GM12878 (cell line): ENCODE results near the gene SURF2. TPM values are rescaled to one million over a fixed set of nuclear protein-coding genes. Genes with fewer than 3 reads are reported as not detected.

Source experiments
- ATAC-seq: fragments of 200-7000 bp; cut with Tn5 transposase; 3 replicates; pipeline ENCODE4 v1.9.1; 2020; ENCODE audit warnings: mild to moderate bottlenecking, moderate library complexity
- BruUV-seq: library from RNA; stranded (reverse); fragments of 400-500 nt; replicated peaks from 2 replicates; lab custom pipeline; 2021; lab: Mats Ljungman, UMichigan
- CTCF ChIA-PET: fragments of 300-600 bp; sonication (Branson Sonifier 250); formaldehyde crosslinking; extraction: SDS; loops from one replicate; lab custom pipeline; 2021; ENCODE audit warnings: inconsistent platforms; lab: Yijun Ruan, JAX
- POLR2A ChIA-PET: fragments of 350-600 bp; formaldehyde crosslinking; extraction: SDS; loops from one replicate; lab custom pipeline; 2021; ENCODE audit warnings: inconsistent platforms; lab: Charles Lee
- RAD21 ChIA-PET: fragments of 300-600 bp; sonication (Branson Sonifier 250); formaldehyde crosslinking; loops from one replicate; lab custom pipeline; 2023; ENCODE audit warnings: antibody characterized with exemption; ENCODE audit not compliant: unreplicated experiment; lab: Charles Lee
- SMC1A ChIA-PET: fragments of 300-600 bp; sonication (Branson Sonifier 250); formaldehyde crosslinking; loops from one replicate; lab custom pipeline; 2023; ENCODE audit not compliant: unreplicated experiment, uncharacterized antibody; lab: Charles Lee
- DNase-seq: peaks from one replicate; pipeline ENCODE4 v3.0.0-alpha.2; 2011; ENCODE audit warnings: low read depth, low spot score
- FAIRE-seq: peaks from 3 replicates; lab custom pipeline; 2011; peaks lifted over from hg19 to GRCh38; lab: Jason Lieb, UNC
- H2AFZ ChIP-seq: 2 replicates; pipeline ENCODE4 v1.6.0; 2011; ENCODE audit warnings: low read depth, low read length, control low read depth; ENCODE audit not compliant: control insufficient read depth
- H3K27ac ChIP-seq: 2 replicates; pipeline ENCODE4 v1.5.1; 2011; ENCODE audit warnings: control low read depth; ENCODE audit not compliant: control insufficient read depth, insufficient read depth
- H3K27me3 ChIP-seq, 2 experiments: replicated peaks in 1 of 2; 2 replicates each; pipeline versions ENCODE4 v1.6.0 to v1.6.1; 2011; ENCODE audit warnings: low read length in 1 of 2; ENCODE audit not compliant: control insufficient read depth in 2 of 2, insufficient read depth in 2 of 2
- H3K36me3 ChIP-seq, 2 experiments: 2 replicates each; pipeline ENCODE4 v1.5.1; 2011; ENCODE audit warnings: low read length in 1 of 2; ENCODE audit not compliant: control insufficient read depth in 2 of 2, insufficient read depth in 2 of 2
- H3K4me1 ChIP-seq: 2 replicates; pipeline ENCODE4 v1.6.1; 2011; ENCODE audit warnings: mild to moderate bottlenecking, low read length, moderate library complexity, mixed read lengths; ENCODE audit not compliant: control insufficient read depth, insufficient read depth
- H3K4me2 ChIP-seq: 2 replicates; pipeline ENCODE4 v1.6.0; 2011; ENCODE audit warnings: control low read depth; ENCODE audit not compliant: control insufficient read depth, insufficient read depth
- H3K4me3 ChIP-seq: fragments of 200-600 bp; sonication (generic); 2 replicates; pipeline ENCODE4 v1.5.1; 2016
- H3K79me2 ChIP-seq: 2 replicates; pipeline ENCODE4 v1.6.0; 2011; ENCODE audit warnings: low read length; ENCODE audit not compliant: control insufficient read depth, insufficient read depth
- H3K9ac ChIP-seq: 2 replicates; pipeline ENCODE4 v1.8.0; 2011; ENCODE audit warnings: low read length, control low read depth, mixed read lengths; ENCODE audit not compliant: control insufficient read depth, insufficient read depth
- H3K9me3 ChIP-seq: replicated peaks from 3 replicates; pipeline ENCODE4 v1.5.1; 2011; ENCODE audit warnings: mild to moderate bottlenecking, low read length; ENCODE audit not compliant: control insufficient read depth, insufficient read depth
- H4K20me1 ChIP-seq: 2 replicates; pipeline ENCODE4 v1.6.0; 2011; ENCODE audit not compliant: control insufficient read depth, insufficient read depth
- CHD2 ChIP-seq: IDR thresholded peaks from 2 replicates; pipeline ENCODE4 v1.6.1; 2011; ENCODE audit warnings: low read depth, low read length, improper control_type of control experiment, borderline replicate concordance
- CTCF ChIP-seq, 3 experiments: IDR thresholded peaks in 2 of 3; conservative IDR thresholded peaks in 1 of 3; 2 replicates each; pipeline ENCODE4 v1.5.1; 2011; ENCODE audit warnings: low read depth in 3 of 3, low read length in 3 of 3, mild to moderate bottlenecking in 3 of 3, control low read depth in 2 of 3, moderate library complexity in 2 of 3, inconsistent platforms in 1 of 3, mixed read lengths in 1 of 3; ENCODE audit not compliant: control insufficient read depth in 2 of 3, insufficient read depth in 1 of 3; ENCODE audit errors: extremely low read depth in 1 of 3
- EGR1 ChIP-seq, 2 experiments: IDR thresholded peaks; 1 replicate in 1 of 2; 2 replicates in 1 of 2; pipeline ENCODE4 v1.6.1; 2011 to 2012; ENCODE audit warnings: low read depth in 2 of 2, low read length in 2 of 2, borderline replicate concordance in 1 of 2, mild to moderate bottlenecking in 1 of 2, moderate library complexity in 1 of 2
- EZH2 ChIP-seq: IDR thresholded peaks from 2 replicates; pipeline ENCODE4 v1.6.1; 2012; ENCODE audit warnings: low read depth, mild to moderate bottlenecking, control low read depth, inconsistent platforms, low read length, borderline replicate concordance; ENCODE audit not compliant: control insufficient read depth
- HCFC1 ChIP-seq: fragments of 150-350 bp; IDR thresholded peaks from 2 replicates; pipeline ENCODE4 v1.6.1; 2014; ENCODE audit warnings: low read length
- HDAC2 ChIP-seq: fragments of 200-600 bp; sonication (generic); IDR thresholded peaks from 2 replicates; pipeline ENCODE4 v1.6.1; 2017
- NFXL1 ChIP-seq: fragments of 450-650 bp; IDR thresholded peaks from 2 replicates; pipeline ENCODE4 v1.6.1; 2017; ENCODE audit warnings: antibody characterized with exemption, mild to moderate bottlenecking, borderline replicate concordance
- RAD21 ChIP-seq: IDR thresholded peaks from 2 replicates; pipeline ENCODE4 v1.6.1; 2011; ENCODE audit warnings: mild to moderate bottlenecking, low read depth, low read length, moderate library complexity; ENCODE audit not compliant: insufficient read depth
- SMAD1 ChIP-seq: fragments of 450-650 bp; IDR thresholded peaks from 2 replicates; pipeline ENCODE4 v1.6.1; 2018; ENCODE audit warnings: mild to moderate bottlenecking, low read depth; ENCODE audit not compliant: partially characterized antibody
- SMC3 ChIP-seq: IDR thresholded peaks from 2 replicates; pipeline ENCODE4 v1.6.1; 2011; ENCODE audit warnings: low read length, improper control_type of control experiment, borderline replicate concordance
- SPI1 ChIP-seq: IDR thresholded peaks from 2 replicates; pipeline ENCODE4 v1.6.1; 2011; ENCODE audit warnings: low read depth, mild to moderate bottlenecking, low read length, moderate library complexity, borderline replicate concordance; ENCODE audit not compliant: insufficient read depth
- TAF1 ChIP-seq: IDR thresholded peaks from 2 replicates; pipeline ENCODE4 v1.6.1; 2011; ENCODE audit warnings: mild to moderate bottlenecking, low read depth, low read length, borderline replicate concordance
- TCF7 ChIP-seq: IDR thresholded peaks from 2 replicates; pipeline ENCODE4 v1.6.1; 2014; ENCODE audit warnings: antibody characterized with exemption, borderline replicate concordance
- ZBTB11 ChIP-seq: fragments of 450-650 bp; formaldehyde crosslinking; IDR thresholded peaks from 2 replicates; pipeline ENCODE4 v1.5.0; 2022; ENCODE audit warnings: mild to moderate bottlenecking, missing genetic modification characterization
- WGBS: methylation state at CpG from one replicate; pipeline ENCODE4 v1.1.6; 2016; ENCODE audit warnings: low lambda C conversion rate; ENCODE audit not compliant: insufficient replicate concordance, insufficient coverage; ENCODE audit errors: missing lambda C conversion rate; 5-methylcytosine and 5-hydroxymethylcytosine counted together
- in situ Hi-C: fragments of 300-500 bp; cut with MboI; formaldehyde crosslinking; loops from 9 replicates; pipeline ENCODE4 v1.14.3; 2018; ENCODE audit warnings: mixed read lengths
- intact Hi-C: fragments of 100-400 bp; cut with micrococcal nuclease; formaldehyde crosslinking; loops from one replicate; pipeline ENCODE4 v1.14.2; 2022; ENCODE audit not compliant: unreplicated experiment
- polyA plus RNA-seq, 11 experiments: library from polyadenylated mRNA; depleted of rRNA in 4 of 11; unstranded in 6 of 11; stranded (reverse) in 5 of 11; fragments of >200 nt; fragmentation: Nextera tagmentation in 4 of 11; fragmentation: Illumina TruSeq in 1 of 11; extraction: Ambion mirVana in 4 of 11; extraction: Trizol in 1 of 11; gene quantifications; 1 replicate in 1 of 11; 2 replicates in 10 of 11; pipeline versions ENCODE4 v1.2.1 to v1.2.3, GENCODE V29; 2011 to 2016; ENCODE audit warnings: inconsistent platforms in 2 of 11, missing spikeins in 2 of 11, low read depth in 1 of 11
- total RNA-seq, 4 experiments: library from RNA; depleted of rRNA in 3 of 4; stranded (reverse); fragments of >200 nt in 3 of 4; fragmentation: Illumina TruSeq in 1 of 4; extraction: Trizol in 1 of 4; gene quantifications; 2 replicates each; pipeline versions ENCODE4 v1.2.1 to v1.2.3, GENCODE V29; 2013 to 2021

Gene SURF2
- total and polyA plus RNA-seq, 10 of the 15 experiments (the other 5 are each of a cell fraction or from before 2014, with no cell fraction given), result 4.0 to 41.7 (median 20.8) TPM

- H4K20me1 ChIP-seq, result no peaks in the 10 kb centered on the region
- H3K9ac ChIP-seq, result no peak overlapping the region
- ChIA-PET RAD21 (no interaction called here), SMC1A (no interaction called here), CTCF (interaction anchor here (0.6 to 3.2 kb wide), 2 partner anchors 41 to 326 kb away, joined by 5 to 13 read pairs; no protein-coding TSS in a partner anchor), POLR2A (no interaction called here)
- in situ Hi-C loops, result no loop called here
- H3K79me2 ChIP-seq, result no peaks in the 10 kb centered on the region
- DNase-seq (no peak), FAIRE-seq (no peak), ATAC-seq (peak; percentile 63)
- TF ChIP-seq SMC3 (peak; percentile 11; the same call in 1 of the 2 replicates), RAD21 (0 out of 2 replicates have a peak, but pooled peaks have one; percentile 9), CHD2 (no peak), SMAD1 (no peak), ZBTB11 (no peak), HCFC1 (no peak), NFXL1 (no peak), EZH2 (no peak), CTCF (IDR thresholded peaks at IDR 0.05 in 2 of 3, conservative IDR thresholded peaks at IDR 0.05 in 1 of 3; ENCODE audit: control insufficient read depth in 2 of 3, extremely low read depth in 1 of 3, insufficient read depth in 1 of 3, low read depth in 3 of 3, low read length in 3 of 3) (peak; percentile 4 to 33 (median 27); a peak in 2 of 6 replicates), SPI1 (no peak), EGR1 (IDR thresholded peaks at IDR 0.05; ENCODE audit: borderline replicate concordance in 1 of 2, low read depth in 2 of 2, low read length in 2 of 2) (no peak), TAF1 (no peak), HDAC2 (no peak), TCF7 (no peak)
- no peak overlapping the region for H2AFZ ChIP-seq
- no peak overlapping the region for H3K4me3 ChIP-seq
- H3K4me2 ChIP-seq, result no peak overlapping the region
- 48% methylated on average over 14 of the region's 14 CpGs for WGBS
- no peaks in the 10 kb centered on the region; a peak in 1 of 4 replicates for H3K36me3 ChIP-seq
- H3K4me1 ChIP-seq, result no peaks in the 10 kb centered on the region
- no TSS peak for BruUV-seq
- intact Hi-C loops, result no loop called here
- no peaks in the 10 kb centered on the region for H3K27me3 ChIP-seq
- no peak overlapping the region for H3K27ac ChIP-seq
- H3K9me3 ChIP-seq, result no peaks in the 10 kb centered on the region
Observed at GRCh38 chr9:133396952-133397351, 40.6 kb downstream of the SURF2 start.
